Fibroblast of skin of scalp (primary cell): ENCODE measurements around the gene PDLIM3. TPM values are rescaled to one million over a fixed set of nuclear protein-coding genes. Genes with fewer than 3 reads are reported as not detected.

Experiments
- DNase-seq: peaks from one replicate; pipeline ENCODE4 v3.0.0-alpha.2; 2013
- polyA plus RNA-seq, 2 experiments: library from polyadenylated mRNA; unstranded; fragments of 120-200 nt; gene quantifications; one replicate each; pipeline ENCODE4 v1.2.1, GENCODE V29; 2013; ENCODE audit not compliant: insufficient read length in 2 of 2

Gene PDLIM3
- polyA plus RNA-seq (2013, experiment 1 of 2; ENCODE audit: insufficient read length), result 6.3 TPM
- polyA plus RNA-seq (2013, experiment 2 of 2; ENCODE audit: insufficient read length), result 17.4 TPM

- peak; percentile 31 for DNase-seq
These were observed at the start of gene PDLIM3 for GRCh38 chr4:185534866-185535611. PDLIM3 (minus strand) TSS chr4:185535507; CDS start chr4:185535434, 73 bp downstream.

- no peak for DNase-seq
These were observed 48.5 kb upstream of the PDLIM3 start for GRCh38 chr4:185583813-185584212.

GRCh38 chr4:185582651-185583400 lies 47.5 kb upstream of the PDLIM3 start:
- no peak for DNase-seq

- DNase-seq, result no peak
These were observed 45.4 kb upstream of the PDLIM3 start for GRCh38 chr4:185580699-185581098.

GRCh38 chr4:185578284-185578683 lies 43.0 kb upstream of the PDLIM3 start:
- DNase-seq, result no peak

GRCh38 chr4:185576962-185577950 lies 41.9 kb upstream of the PDLIM3 start:
- DNase-seq, result no peak

- DNase-seq, result no peak
These were observed 41.1 kb upstream of the PDLIM3 start for GRCh38 chr4:185576314-185576961.

- DNase-seq, result peak; percentile 79
These were observed 38.4 kb upstream of the PDLIM3 start for GRCh38 chr4:185573651-185574199.

GRCh38 chr4:185570727-185571126 lies 35.4 kb upstream of the PDLIM3 start:
- no peak for DNase-seq

- peak; percentile 24 for DNase-seq
These were observed 32.4 kb upstream of the PDLIM3 start for GRCh38 chr4:185567381-185568376.

GRCh38 chr4:185566972-185567371 lies 31.7 kb upstream of the PDLIM3 start:
- DNase-seq, result peak; percentile 54

GRCh38 chr4:185566425-185566824 lies 31.1 kb upstream of the PDLIM3 start:
- DNase-seq, result no peak

GRCh38 chr4:185565696-185566095 lies 30.4 kb upstream of the PDLIM3 start:
- no peak for DNase-seq

GRCh38 chr4:185564349-185564748 lies 29.0 kb upstream of the PDLIM3 start:
- no peak for DNase-seq

GRCh38 chr4:185562531-185562930 lies 27.2 kb upstream of the PDLIM3 start:
- no peak for DNase-seq

GRCh38 chr4:185560316-185560715 lies 25.0 kb upstream of the PDLIM3 start:
- no peak for DNase-seq

- DNase-seq, result peak; percentile 69
These were observed 24.6 kb upstream of the PDLIM3 start for GRCh38 chr4:185559915-185560281.

GRCh38 chr4:185559251-185559914 lies 24.1 kb upstream of the PDLIM3 start:
- DNase-seq, result peak; percentile 45

GRCh38 chr4:185554365-185555126 lies 19.2 kb upstream of the PDLIM3 start:
- no peak for DNase-seq
